Ammon's horn (tissue), 1 donor: ENCODE measurements around the gene CPLX1.
"Not testable (repeated sequence)": the region's sequence is repeated elsewhere in the genome, so short reads cannot be mapped to it uniquely, and the experiment has no call there.

ENCODE experiments used
- DNase-seq: peaks from one replicate; pipeline ENCODE4 v3.0.0-alpha.2; 2016; ENCODE audit warnings: low spot score

CPLX1 gene

GRCh38 chr4:819401-820229 is 6.3 kb downstream of the CPLX1 start:
- no peak for DNase-seq

- no peak for DNase-seq
Measured at GRCh38 chr4:818106-818921, 7.6 kb downstream of the CPLX1 start.

- no peak for DNase-seq
Measured at GRCh38 chr4:815464-816146, 10.3 kb downstream of the CPLX1 start.

GRCh38 chr4:814312-814850 is 11.5 kb downstream of the CPLX1 start:
- DNase-seq, result no peak

GRCh38 chr4:813900-814299 is 12.0 kb downstream of the CPLX1 start:
- no peak for DNase-seq

GRCh38 chr4:808860-809570 is 16.9 kb downstream of the CPLX1 start:
- DNase-seq, result peak; percentile 54

GRCh38 chr4:807792-808191 is 18.1 kb downstream of the CPLX1 start:
- no peak for DNase-seq

- DNase-seq, result not testable (repeated sequence)
Measured at GRCh38 chr4:806979-807378, 18.9 kb downstream of the CPLX1 start.

- no peak for DNase-seq
Measured at GRCh38 chr4:804804-805203, 21.1 kb downstream of the CPLX1 start.

- no peak for DNase-seq
Measured at GRCh38 chr4:803884-804283, 22.0 kb downstream of the CPLX1 start.

- no peak for DNase-seq
Measured at GRCh38 chr4:801436-802124, 24.3 kb downstream of the CPLX1 start.

- DNase-seq, result no peak
Measured at GRCh38 chr4:797066-797465, 28.9 kb downstream of the CPLX1 start.

GRCh38 chr4:796206-796605 is 29.7 kb downstream of the CPLX1 start:
- DNase-seq, result no peak

GRCh38 chr4:795726-796119 is 30.2 kb downstream of the CPLX1 start:
- no peak for DNase-seq

- DNase-seq, result no peak
Measured at GRCh38 chr4:794900-795725, 30.8 kb downstream of the CPLX1 start.

- DNase-seq, result no peak
Measured at GRCh38 chr4:793941-794621, 31.8 kb downstream of the CPLX1 start.

- no peak for DNase-seq
Measured at GRCh38 chr4:793093-793861, 32.7 kb downstream of the CPLX1 start.

GRCh38 chr4:792626-793092 is 33.3 kb downstream of the CPLX1 start:
- DNase-seq, result no peak
